Measurements from ENCODE around the gene TMEM52B.
"Not testable (repeated sequence)": the region's sequence is repeated elsewhere in the genome, so short reads cannot be mapped to it uniquely, and the experiment has no call there.

TMEM52B gene

GRCh38 chr12:10171973-10172728 is 6.7 kb upstream of the TMEM52B start, which contains the start of gene OLR1:
Gene OLR1, minus strand, starts transcription at chr12:10172132. Its CDS starts 55 bp downstream, at chr12:10172077.
- no peak for DNase-seq (ENCODE audit: low read depth in 2 of 2)

GRCh38 chr12:10174986-10175614 is 3.7 kb upstream of the TMEM52B start:
- DNase-seq (ENCODE audit: low read depth in 2 of 2), result no peak

GRCh38 chr12:10175846-10176636 is 2.8 kb upstream of the TMEM52B start:
- no peak for DNase-seq (ENCODE audit: low read depth in 2 of 2)

- no peak for DNase-seq (ENCODE audit: low read depth in 2 of 2)
These were observed 947 bp downstream of the TMEM52B start for GRCh38 chr12:10179776-10180181.

GRCh38 chr12:10182354-10183049 is 3.7 kb downstream of the TMEM52B start:
- DNase-seq (ENCODE audit: low read depth in 2 of 2), result no peak

GRCh38 chr12:10184261-10184843 is 5.5 kb downstream of the TMEM52B start:
- no peak for DNase-seq (ENCODE audit: low read depth in 2 of 2)

- no peak for DNase-seq (ENCODE audit: low read depth in 2 of 2)
These were observed 7.5 kb downstream of the TMEM52B start for GRCh38 chr12:10186299-10186698.

- DNase-seq (ENCODE audit: low read depth in 2 of 2), result not testable (repeated sequence)
These were observed 8.1 kb downstream of the TMEM52B start for GRCh38 chr12:10186958-10187357.

- no peak for DNase-seq (ENCODE audit: low read depth in 2 of 2)
These were observed 10.8 kb downstream of the TMEM52B start for GRCh38 chr12:10189653-10190052.

- peak in 1 of 2 donors; percentile 22 for DNase-seq (ENCODE audit: low read depth in 2 of 2)
These were observed 11.9 kb downstream of the TMEM52B start for GRCh38 chr12:10190558-10191388.

GRCh38 chr12:10191865-10192264 is 13.0 kb downstream of the TMEM52B start:
- no peak for DNase-seq (ENCODE audit: low read depth in 2 of 2)

GRCh38 chr12:10194160-10194670 is 15.4 kb downstream of the TMEM52B start:
- no peak for DNase-seq (ENCODE audit: low read depth in 2 of 2)

GRCh38 chr12:10196210-10196609 is 17.4 kb downstream of the TMEM52B start:
- no peak for DNase-seq (ENCODE audit: low read depth in 2 of 2)

- DNase-seq (ENCODE audit: low read depth in 2 of 2), result no peak
These were observed 19.0 kb downstream of the TMEM52B start for GRCh38 chr12:10197879-10198278.

GRCh38 chr12:10204495-10204894 is 25.7 kb downstream of the TMEM52B start:
- not testable (repeated sequence) for DNase-seq (ENCODE audit: low read depth in 2 of 2)

- no peak for DNase-seq (ENCODE audit: low read depth in 2 of 2)
These were observed 26.5 kb downstream of the TMEM52B start for GRCh38 chr12:10205220-10205807.

- no peak for DNase-seq (ENCODE audit: low read depth in 2 of 2)
These were observed 28.3 kb downstream of the TMEM52B start for GRCh38 chr12:10207136-10207535.

GRCh38 chr12:10210225-10210624 is 31.4 kb downstream of the TMEM52B start:
- DNase-seq (ENCODE audit: low read depth in 2 of 2), result no peak

GRCh38 chr12:10211101-10211939 is 32.5 kb downstream of the TMEM52B start:
- no peak for DNase-seq (ENCODE audit: low read depth in 2 of 2)
